Rectal smooth muscle tissue (tissue), 1 donor: Measurements from ENCODE around the gene C9orf153.
A peak's percentile ranks its signal among the peaks of the same experiment; 100 is the strongest.

Source experiments
- H3K27ac ChIP-seq: one replicate; pipeline ENCODE4 v1.7.0; 2013; ENCODE audit warnings: low read depth, low read length, inconsistent platforms
- H3K27me3 ChIP-seq: one replicate; pipeline ENCODE4 v1.7.0; 2013; ENCODE audit warnings: low read length; ENCODE audit not compliant: control insufficient read depth, insufficient read depth
- H3K36me3 ChIP-seq: one replicate; pipeline ENCODE4 v1.7.0; 2013; ENCODE audit warnings: low read length; ENCODE audit not compliant: control insufficient read depth, insufficient read depth
- H3K4me1 ChIP-seq: one replicate; pipeline ENCODE4 v1.7.0; 2013; ENCODE audit warnings: low read length; ENCODE audit not compliant: control insufficient read depth, insufficient read depth
- H3K4me3 ChIP-seq: one replicate; pipeline ENCODE4 v1.7.0; 2013; ENCODE audit warnings: low read length
- H3K9ac ChIP-seq: one replicate; pipeline ENCODE4 v1.7.0; 2013; ENCODE audit warnings: low read length

The C9orf153 gene

GRCh38 chr9:86282979-86283535 is 23.6 kb upstream of the C9orf153 start:
- H3K9ac ChIP-seq, result peak overlapping the region; percentile 80
- H3K4me1 ChIP-seq, result peaks cover 15% of the 10 kb centered on the region
- peak overlapping the region; percentile 93 for H3K27ac ChIP-seq

GRCh38 chr9:86282077-86282978 is 22.9 kb upstream of the C9orf153 start, which contains the start of gene ISCA1:
Gene ISCA1 (minus strand): TSS chr9:86282538. CDS start chr9:86282458, 80 bp downstream.
- peak within 1 kb of the TSS; percentile 93 for H3K27ac ChIP-seq

More at GRCh38 chr9:86282979-86283535, 23.6 kb upstream of the C9orf153 start:
- Histone ChIP-seq H3K36me3 (peaks cover 3% of the 10 kb centered on the region), H3K27me3 (no peaks in the 10 kb centered on the region), H3K4me3 (peak overlapping the region; percentile 100)

DNA sequence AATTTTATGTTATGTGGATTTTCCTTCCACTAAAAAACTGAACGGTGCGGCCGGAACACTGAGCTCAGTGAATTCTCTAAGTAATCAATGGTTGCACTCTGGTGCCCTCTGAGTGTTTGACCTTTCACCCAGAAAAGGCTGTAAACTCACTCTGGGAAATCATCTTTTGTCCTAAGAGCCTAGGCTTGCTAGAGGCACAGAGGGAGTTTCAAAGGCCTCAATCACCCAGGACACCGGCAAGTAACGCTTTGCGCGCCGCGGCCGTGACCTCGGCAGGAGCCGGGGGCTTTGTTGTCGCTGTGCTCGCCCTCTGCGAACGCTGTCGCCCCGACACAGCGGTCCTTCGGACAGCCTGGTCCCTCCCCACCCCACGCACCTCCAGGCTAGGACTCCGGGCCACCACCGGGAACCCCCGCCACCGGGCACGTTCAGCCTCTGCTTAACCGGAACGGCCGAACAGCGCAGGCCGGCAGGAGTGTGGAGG is 22.2 kb upstream of the C9orf153 start:
- peak overlapping the region; percentile 100 for H3K4me3 ChIP-seq
- H3K27me3 ChIP-seq, result no peaks in the 10 kb centered on the region
- H3K4me1 ChIP-seq, result peaks cover 15% of the 10 kb centered on the region
- H3K36me3 ChIP-seq, result peaks cover 3% of the 10 kb centered on the region
- peak overlapping the region; percentile 49 for H3K9ac ChIP-seq
- peak overlapping the region; percentile 93 for H3K27ac ChIP-seq

More at GRCh38 chr9:86282077-86282978, 22.9 kb upstream of the C9orf153 start, which contains the start of gene ISCA1:
- Histone ChIP-seq H3K4me3 (peak within 1 kb of the TSS; percentile 100), H3K4me1 (peaks cover 15% of the 10 kb centered on the region), H3K9ac (peak within 1 kb of the TSS; percentile 80), H3K27me3 (no peaks in the 10 kb centered on the region), H3K36me3 (peaks cover 3% of the 10 kb centered on the region)

DNA sequence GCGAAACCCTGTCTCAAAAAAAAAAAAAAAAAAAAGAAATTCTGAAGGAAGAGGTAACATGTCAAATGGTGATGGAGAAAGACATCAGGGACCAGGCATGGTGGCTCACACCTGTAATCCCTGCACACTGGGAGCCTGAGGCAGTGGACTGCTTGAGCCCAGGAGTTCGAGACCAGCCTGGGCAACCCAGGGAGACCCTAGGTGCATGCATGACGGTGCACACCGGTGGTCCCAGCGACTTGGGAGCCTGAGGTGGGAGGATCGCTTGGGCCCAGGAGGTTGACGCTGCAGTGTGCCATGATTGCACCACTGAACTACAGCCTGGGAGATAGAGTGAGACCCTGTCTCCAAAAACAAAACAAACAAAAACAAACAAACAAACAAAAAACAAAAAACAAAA is 21.1 kb upstream of the C9orf153 start:
- Histone ChIP-seq H3K4me3 (no peak overlapping the region), H3K27ac (no peak overlapping the region), H3K9ac (no peak overlapping the region)

GRCh38 chr9:86279839-86280238 is 20.4 kb upstream of the C9orf153 start:
- Histone ChIP-seq H3K27ac (no peak overlapping the region), H3K9ac (no peak overlapping the region), H3K36me3 (peaks cover 3% of the 10 kb centered on the region), H3K27me3 (no peaks in the 10 kb centered on the region), H3K4me3 (no peak overlapping the region), H3K4me1 (peaks cover 15% of the 10 kb centered on the region)

More for the DNA sequence above, 21.1 kb upstream of the C9orf153 start:
- H3K27me3 ChIP-seq, result no peaks in the 10 kb centered on the region
- H3K4me1 ChIP-seq, result peaks cover 15% of the 10 kb centered on the region
- H3K36me3 ChIP-seq, result peaks cover 3% of the 10 kb centered on the region

DNA sequence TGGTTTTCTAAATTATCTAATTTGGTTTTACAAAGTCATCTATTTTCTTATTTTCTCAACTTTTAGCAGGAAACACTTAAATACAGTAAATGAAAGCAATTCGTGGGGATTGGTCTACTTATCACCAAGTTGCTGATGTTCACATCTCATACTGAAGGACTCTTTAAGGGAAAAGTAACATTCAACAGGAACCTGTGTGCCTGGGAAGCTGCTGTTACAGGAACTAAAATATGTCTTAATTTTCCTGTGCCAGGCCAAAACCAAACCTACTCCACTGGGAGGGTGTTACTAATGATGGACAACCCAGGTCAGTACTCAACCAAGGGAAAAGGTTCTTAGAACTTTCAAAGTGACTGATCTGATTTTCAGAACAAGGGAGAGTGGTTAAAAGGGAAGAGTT is 17.6 kb upstream of the C9orf153 start:
- Histone ChIP-seq H3K27me3 (no peaks in the 10 kb centered on the region), H3K27ac (no peak overlapping the region), H3K36me3 (peaks cover 8% of the 10 kb centered on the region), H3K4me3 (no peak overlapping the region), H3K4me1 (peaks cover 11% of the 10 kb centered on the region), H3K9ac (no peak overlapping the region)

- Histone ChIP-seq H3K4me1 (peaks cover 8% of the 10 kb centered on the region), H3K27me3 (no peaks in the 10 kb centered on the region), H3K4me3 (no peak overlapping the region), H3K27ac (no peak overlapping the region), H3K36me3 (peaks cover 8% of the 10 kb centered on the region), H3K9ac (no peak overlapping the region)
Measured at GRCh38 chr9:86275962-86276361, 16.5 kb upstream of the C9orf153 start.

DNA sequence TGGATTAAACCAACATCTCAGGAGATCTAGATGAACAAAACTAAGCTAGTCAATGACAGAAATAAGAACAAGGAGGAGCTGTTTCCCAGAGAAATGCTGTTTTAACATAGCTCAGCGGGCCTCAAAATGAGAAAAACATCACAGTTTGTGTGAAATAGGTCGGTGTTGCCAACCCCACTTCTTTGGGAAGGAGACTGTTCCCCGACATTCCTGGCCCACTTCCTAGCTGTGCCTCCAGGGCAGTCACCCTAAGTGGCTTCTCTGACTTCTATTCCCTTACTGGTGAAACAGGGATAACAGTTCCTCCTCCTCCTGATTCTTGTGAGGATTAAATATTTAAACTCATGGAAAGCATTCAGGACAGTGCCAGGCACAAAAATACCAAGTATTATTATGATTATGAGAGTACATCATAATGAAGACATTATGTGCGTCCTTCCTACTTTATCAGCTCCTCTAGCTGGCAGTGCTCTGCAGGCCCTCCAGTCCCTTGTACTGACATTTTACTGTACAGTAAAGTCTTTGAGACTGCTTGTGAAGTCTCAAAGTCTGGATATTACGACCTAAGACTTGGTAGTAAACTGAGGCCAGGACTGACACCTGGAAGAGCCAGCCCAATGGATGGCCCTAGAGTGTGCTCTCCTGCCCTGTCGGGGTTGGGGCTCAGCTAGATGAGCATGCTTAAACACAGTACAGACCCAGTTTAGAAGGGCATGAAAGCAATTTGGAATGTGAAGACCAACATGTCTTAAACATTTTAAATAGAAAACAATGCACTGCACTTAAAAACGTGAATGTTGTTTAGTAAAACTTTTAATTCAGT is 15.6 kb upstream of the C9orf153 start:
- no peaks in the 10 kb centered on the region for H3K27me3 ChIP-seq
- H3K4me3 ChIP-seq, result no peak overlapping the region
- H3K9ac ChIP-seq, result no peak overlapping the region
- peaks cover 4% of the 10 kb centered on the region for H3K4me1 ChIP-seq
- no peak overlapping the region for H3K27ac ChIP-seq
- H3K36me3 ChIP-seq, result peaks cover 8% of the 10 kb centered on the region

GRCh38 chr9:86272221-86272620 is 12.8 kb upstream of the C9orf153 start:
- Histone ChIP-seq H3K4me1 (no peaks in the 10 kb centered on the region), H3K36me3 (peaks cover 8% of the 10 kb centered on the region), H3K9ac (no peak overlapping the region), H3K27me3 (no peaks in the 10 kb centered on the region), H3K27ac (no peak overlapping the region), H3K4me3 (no peak overlapping the region)

DNA sequence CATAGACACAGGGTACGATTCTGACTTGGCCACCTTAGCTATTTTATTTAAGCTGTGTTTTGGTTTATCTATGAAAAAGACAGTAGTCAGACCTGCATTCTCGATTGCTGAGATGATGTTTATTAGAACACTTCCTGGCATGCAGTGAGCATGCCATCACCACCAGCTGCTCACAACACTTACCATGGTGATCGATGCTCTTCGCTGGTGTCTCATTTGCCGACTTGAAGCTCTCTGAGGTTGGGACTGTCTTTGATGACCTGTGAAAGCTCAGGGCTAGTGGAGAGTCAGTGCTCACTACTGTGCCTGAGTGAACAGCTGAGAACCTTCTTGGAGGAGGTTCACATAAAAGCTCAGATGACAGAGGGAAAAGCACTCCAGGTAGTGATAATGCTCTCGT is 4.4 kb upstream of the C9orf153 start:
- Histone ChIP-seq H3K27me3 (no peaks in the 10 kb centered on the region), H3K27ac (no peak overlapping the region), H3K4me1 (no peaks in the 10 kb centered on the region), H3K36me3 (peaks cover 8% of the 10 kb centered on the region), H3K4me3 (no peak overlapping the region), H3K9ac (no peak overlapping the region)

- H3K4me3 ChIP-seq, result no peak overlapping the region
- H3K27ac ChIP-seq, result no peak overlapping the region
- peaks cover 8% of the 10 kb centered on the region for H3K36me3 ChIP-seq
- H3K27me3 ChIP-seq, result no peaks in the 10 kb centered on the region
- no peaks in the 10 kb centered on the region for H3K4me1 ChIP-seq
- H3K9ac ChIP-seq, result no peak overlapping the region
Measured at GRCh38 chr9:86262492-86262891, 3.0 kb upstream of the C9orf153 start.

DNA sequence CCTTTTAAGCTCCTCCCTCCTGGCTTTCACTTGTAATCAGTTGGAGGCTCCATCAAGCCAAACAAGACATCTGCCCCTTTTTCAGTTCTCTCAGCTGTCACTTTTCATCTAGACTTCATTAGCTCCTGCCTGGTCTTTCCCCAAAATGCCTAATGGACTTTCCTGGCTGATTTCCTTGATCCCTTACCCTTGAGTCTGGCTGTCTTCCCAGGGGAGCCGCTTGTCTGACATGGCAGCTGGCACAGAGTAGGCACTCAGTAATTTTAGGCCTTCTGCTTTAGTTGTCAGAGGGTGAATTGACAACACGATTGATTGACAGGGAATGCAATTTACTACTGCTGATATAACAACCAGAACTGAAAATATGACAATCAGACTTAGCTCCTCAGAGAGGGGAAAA is 2.1 kb downstream of the C9orf153 start:
- H3K4me3 ChIP-seq, result no peak overlapping the region
- no peaks in the 10 kb centered on the region for H3K27me3 ChIP-seq
- no peak overlapping the region for H3K9ac ChIP-seq
- no peak overlapping the region for H3K27ac ChIP-seq
- no peaks in the 10 kb centered on the region for H3K36me3 ChIP-seq
- H3K4me1 ChIP-seq, result no peaks in the 10 kb centered on the region
